WI38 (cell line): Measurements from ENCODE around the gene LRRFIP1.

Experiments
- H3K4me3 ChIP-seq: 2 replicates; pipeline ENCODE4 v1.5.1; 2011; ENCODE audit warnings: low read depth, mild to moderate bottlenecking, control low read depth, low read length
- TF ChIP-seq, protein P1 (sequence below): IDR thresholded peaks from 2 replicates; pipeline ENCODE4 v1.5.1; 2012; ENCODE audit warnings: low read depth, mild to moderate bottlenecking, control low read depth, low read length

LRRFIP1 gene

GRCh38 chr2:237585590-237586221, 41.7 kb upstream of the LRRFIP1 start:
- no peak overlapping the region for H3K4me3 ChIP-seq
- TF ChIP-seq, protein P1, sequence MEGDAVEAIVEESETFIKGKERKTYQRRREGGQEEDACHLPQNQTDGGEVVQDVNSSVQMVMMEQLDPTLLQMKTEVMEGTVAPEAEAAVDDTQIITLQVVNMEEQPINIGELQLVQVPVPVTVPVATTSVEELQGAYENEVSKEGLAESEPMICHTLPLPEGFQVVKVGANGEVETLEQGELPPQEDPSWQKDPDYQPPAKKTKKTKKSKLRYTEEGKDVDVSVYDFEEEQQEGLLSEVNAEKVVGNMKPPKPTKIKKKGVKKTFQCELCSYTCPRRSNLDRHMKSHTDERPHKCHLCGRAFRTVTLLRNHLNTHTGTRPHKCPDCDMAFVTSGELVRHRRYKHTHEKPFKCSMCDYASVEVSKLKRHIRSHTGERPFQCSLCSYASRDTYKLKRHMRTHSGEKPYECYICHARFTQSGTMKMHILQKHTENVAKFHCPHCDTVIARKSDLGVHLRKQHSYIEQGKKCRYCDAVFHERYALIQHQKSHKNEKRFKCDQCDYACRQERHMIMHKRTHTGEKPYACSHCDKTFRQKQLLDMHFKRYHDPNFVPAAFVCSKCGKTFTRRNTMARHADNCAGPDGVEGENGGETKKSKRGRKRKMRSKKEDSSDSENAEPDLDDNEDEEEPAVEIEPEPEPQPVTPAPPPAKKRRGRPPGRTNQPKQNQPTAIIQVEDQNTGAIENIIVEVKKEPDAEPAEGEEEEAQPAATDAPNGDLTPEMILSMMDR = no peak

DNA sequence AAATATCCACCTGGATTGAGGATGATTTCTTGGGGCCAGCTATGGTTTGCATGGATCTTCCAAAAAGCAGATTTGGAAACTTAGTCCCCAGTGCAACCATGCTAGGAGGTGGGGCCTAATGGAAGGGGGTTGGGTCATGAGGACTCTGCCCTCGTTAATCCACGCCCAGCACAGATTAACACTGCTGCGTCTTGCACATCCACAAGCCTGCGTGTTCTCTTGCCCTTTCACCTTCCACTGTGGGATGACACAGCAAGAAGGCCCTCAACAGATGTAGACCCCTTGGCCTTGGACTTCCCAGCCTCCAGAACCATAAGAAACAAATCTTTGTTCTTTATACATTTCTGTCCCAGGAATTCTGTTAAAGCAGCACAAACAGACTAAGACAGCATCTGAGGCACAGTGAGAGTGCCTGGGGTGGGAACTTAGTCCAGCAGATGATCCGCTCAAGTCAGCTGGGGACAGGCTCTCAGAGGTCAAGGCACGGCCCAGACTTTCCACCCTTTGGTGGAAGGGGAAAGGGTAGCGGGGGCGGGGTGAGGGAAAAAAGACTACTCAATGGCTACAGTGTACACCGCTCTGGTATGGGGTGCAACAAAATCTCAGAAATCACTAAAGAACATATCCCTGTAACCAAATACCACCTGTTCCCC, 39.2 kb upstream of the LRRFIP1 start:
- TF ChIP-seq, protein P1 = no peak
- H3K4me3 ChIP-seq = no peak overlapping the region

DNA sequence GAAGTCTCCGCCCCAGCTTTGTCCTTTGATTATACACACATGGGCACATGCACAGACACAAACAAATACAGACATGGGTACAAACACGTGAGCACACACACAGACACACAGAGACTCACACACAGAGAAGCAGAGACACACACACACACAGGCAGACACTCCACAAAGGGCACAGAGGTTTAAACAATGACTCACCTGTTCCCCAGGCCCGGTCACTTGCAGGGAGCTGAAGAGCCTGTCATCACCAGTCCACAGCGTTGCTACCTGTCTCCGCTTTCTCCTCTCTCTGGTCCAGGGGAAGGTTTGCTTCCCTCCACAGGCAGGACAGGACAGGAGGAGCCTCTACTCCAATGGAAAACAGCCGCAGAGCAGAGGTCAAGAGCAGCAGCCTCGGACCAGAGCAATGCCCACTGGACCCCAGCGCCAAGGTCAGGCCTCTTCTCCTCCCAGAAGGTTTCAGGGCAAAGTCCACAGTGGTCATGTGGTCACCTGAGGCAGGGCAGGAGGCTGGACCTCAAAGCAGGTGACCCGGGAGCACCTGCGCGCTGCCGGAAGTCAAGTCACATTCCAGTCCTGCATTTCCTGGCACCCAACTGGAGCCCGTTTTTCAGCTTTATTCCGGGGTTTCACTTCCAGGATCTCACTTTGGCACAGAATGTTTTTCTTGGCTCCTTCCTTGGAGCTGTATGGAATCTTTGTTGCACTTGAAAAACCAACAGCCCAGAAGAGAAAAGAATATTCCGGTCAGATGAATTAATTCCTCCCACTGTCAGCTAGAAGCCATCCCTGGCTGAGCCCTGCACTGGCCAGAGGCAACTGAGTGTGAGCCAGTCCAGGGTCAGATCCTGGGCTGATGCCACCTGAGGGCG, 36.9 kb upstream of the LRRFIP1 start, which contains the start of gene RAB17:
Gene RAB17, minus strand, starts transcription at position 463 of the 869 bp plus-strand sequence. CDS start 4,580 bp downstream, outside the sequence.
- H3K4me3 ChIP-seq = no peak within 1 kb of the TSS
- TF ChIP-seq, protein P1 = no peak

DNA sequence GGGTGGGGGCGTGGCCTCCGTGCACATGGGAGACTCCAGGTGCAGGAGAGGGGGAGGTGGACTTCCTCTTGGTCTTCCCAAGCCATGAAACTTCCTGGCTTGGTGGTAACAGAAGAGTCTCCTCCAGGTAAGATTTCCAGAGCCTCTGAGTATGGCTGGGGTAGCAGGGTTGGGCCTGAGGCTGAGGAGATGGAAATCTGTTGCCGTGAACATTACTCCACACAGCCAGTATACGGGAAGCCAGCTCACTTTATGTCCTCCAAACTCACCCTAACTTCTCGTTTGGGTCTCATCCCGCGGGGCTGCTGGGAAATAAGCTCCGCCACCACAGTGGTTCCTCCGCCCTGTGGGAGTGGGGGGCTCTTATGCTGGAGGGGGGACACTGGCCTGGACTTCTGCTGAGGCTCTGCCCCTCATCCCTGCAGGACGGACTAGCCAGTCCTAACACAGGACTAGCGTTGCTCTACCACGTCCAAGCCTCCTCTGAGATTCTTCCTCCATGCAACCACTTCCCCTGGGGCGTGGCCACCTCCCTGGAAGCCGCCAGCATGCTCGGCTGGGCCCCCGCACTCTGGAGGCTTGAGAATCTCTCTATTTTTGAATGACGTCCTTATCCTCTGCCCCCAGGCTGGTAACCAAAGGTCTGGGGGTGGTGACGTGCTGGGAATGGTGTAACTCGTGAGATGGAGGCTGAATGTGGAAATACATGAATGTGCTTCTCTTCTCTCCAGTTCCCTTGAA, 36.1 kb upstream of the LRRFIP1 start:
- TF ChIP-seq, protein P1 = no peak
- H3K4me3 ChIP-seq = no peak overlapping the region

DNA sequence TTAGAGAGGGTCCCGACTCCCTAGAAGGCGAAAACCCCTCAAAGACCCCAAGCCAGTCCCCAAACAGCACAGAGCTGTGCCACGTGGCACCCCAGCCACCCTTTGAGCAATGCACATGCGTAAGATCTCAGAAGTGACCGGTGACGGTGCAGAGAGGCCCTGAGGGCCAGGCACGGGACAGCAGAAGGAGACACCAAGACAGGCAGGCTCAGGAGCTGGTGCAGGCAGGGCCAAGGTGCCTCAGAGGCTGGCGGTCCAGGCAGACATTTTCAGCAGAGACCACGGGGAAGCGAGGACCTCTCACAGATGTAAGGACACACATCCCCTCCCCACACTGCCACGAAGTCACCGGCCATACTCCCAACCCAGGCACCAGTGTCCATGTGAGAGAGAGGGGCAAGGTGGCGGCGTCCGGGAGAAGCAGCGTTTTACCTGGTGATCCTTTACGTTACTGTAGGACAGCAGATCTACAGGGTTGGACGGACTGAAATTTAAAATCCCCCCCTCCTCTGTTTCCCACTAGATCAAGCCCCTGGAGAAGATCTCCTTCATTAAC, 34.9 kb upstream of the LRRFIP1 start:
- no peak overlapping the region for H3K4me3 ChIP-seq
- TF ChIP-seq, protein P1 = no peak

DNA sequence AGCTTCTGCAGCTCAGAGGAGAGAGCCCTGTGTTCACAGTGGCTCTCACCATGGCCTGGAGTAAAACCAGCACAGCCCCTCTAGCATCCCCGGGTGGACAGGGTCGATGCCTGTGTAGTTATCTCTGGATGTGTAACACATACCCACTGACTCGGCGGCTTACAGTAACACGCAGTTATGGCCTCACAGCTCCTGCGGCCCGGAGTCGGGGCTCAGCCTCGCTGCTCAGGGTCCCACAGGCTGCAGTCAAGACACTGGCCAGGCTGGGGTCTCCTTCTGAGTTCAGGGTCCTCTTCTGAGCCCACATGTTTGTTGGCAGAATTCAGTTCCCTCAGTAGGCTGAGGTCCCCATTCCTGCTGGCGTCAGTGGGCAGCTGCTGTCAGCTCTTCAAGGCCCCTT, 34.4 kb upstream of the LRRFIP1 start:
- TF ChIP-seq, protein P1 = no peak
- H3K4me3 ChIP-seq = no peak overlapping the region
